GM10248 (cell line): ENCODE data around the gene TOMM22.

Experiments
- CTCF ChIA-PET: fragments of 300-600 bp; sonication (Branson Sonifier 250); formaldehyde crosslinking; extraction: SDS; loops from one replicate; lab custom pipeline; 2021; ENCODE audit warnings: antibody characterized with exemption; lab: Yijun Ruan, JAX
- POLR2A ChIA-PET: fragments of 350-650 bp; sonication (Branson Sonifier 250); formaldehyde crosslinking; extraction: SDS; loops from one replicate; lab custom pipeline; 2020; ENCODE audit warnings: antibody characterized with exemption; lab: Yijun Ruan, JAX
- DNase-seq: peaks from one replicate; pipeline ENCODE4 v3.0.0; 2012; ENCODE audit errors: extremely low spot score
- CTCF ChIP-seq: IDR thresholded peaks from 2 replicates; pipeline ENCODE4 v1.5.1; 2012; ENCODE audit warnings: mild to moderate bottlenecking, low read depth; ENCODE audit errors: extremely low read depth, missing control alignments, control extremely low read depth

Gene TOMM22

GRCh38 chr22:38727530-38728451 is 46.0 kb downstream of the TOMM22 start:
- TF ChIP-seq CTCF, result no peak
- DNase-seq, result no peak
- ChIA-PET POLR2A (no interaction called here), CTCF (interaction anchor here (1.5 to 7.5 kb wide), 3 partner anchors 7 to 15 kb away, joined by 3 to 70 read pairs (median 5); no protein-coding TSS in a partner anchor)

- POLR2A ChIA-PET, result interaction anchor here (1.1 to 1.2 kb wide), 2 partner anchors 15 to 19 kb away, joined by 3 to 7 read pairs; no protein-coding TSS in a partner anchor
- no peak for TF ChIP-seq CTCF
- CTCF ChIA-PET, result interaction anchor here (1.2 to 2.0 kb wide), 2 partner anchors 11 to 16 kb away, joined by 4 to 5 read pairs; no protein-coding TSS in a partner anchor
- DNase-seq, result no peak
These were observed 47.4 kb downstream of the TOMM22 start for GRCh38 chr22:38728871-38729796.

- TF ChIP-seq CTCF, result no peak
- no peak for DNase-seq
- ChIA-PET POLR2A (interaction anchor here (1.1 to 1.2 kb wide), 2 partner anchors 16 to 18 kb away, joined by 3 to 7 read pairs; no protein-coding TSS in a partner anchor), CTCF (interaction anchor here (1.6 to 2.0 kb wide), 2 partner anchors 17 to 678 kb away, joined by 4 to 5 read pairs; no protein-coding TSS in a partner anchor)
These were observed 48.2 kb downstream of the TOMM22 start for GRCh38 chr22:38729946-38730345.

GRCh38 chr22:38730411-38730871 is 48.7 kb downstream of the TOMM22 start:
- DNase-seq, result no peak
- POLR2A ChIA-PET, result interaction anchor here (0.5 to 1.2 kb wide), 2 partner anchors 16 to 319 kb away, joined by 3 read pairs; no protein-coding TSS in a partner anchor
- CTCF ChIA-PET, result interaction anchor here (1.6 to 5.4 kb wide), 2 partner anchors 17 to 678 kb away, joined by 4 to 18 read pairs; no protein-coding TSS in a partner anchor
- no peak for TF ChIP-seq CTCF

GRCh38 chr22:38731703-38732161 is 50.0 kb downstream of the TOMM22 start:
- ChIA-PET POLR2A (interaction anchor here (0.6 kb wide), 1 partner anchor 18 kb away, joined by 6 read pairs; no protein-coding TSS in a partner anchor), CTCF (interaction anchor here (0.9 to 7.4 kb wide), 5 partner anchors 8 to 679 kb away, joined by 3 to 70 read pairs (median 7); no protein-coding TSS in a partner anchor)
- no peak for DNase-seq
- TF ChIP-seq CTCF, result no peak
